Measurements from ENCODE around the gene ATAD3C. TPM values are rescaled to one million over a fixed set of nuclear protein-coding genes. Genes with fewer than 3 reads are reported as not detected.

Gene ATAD3C
- total RNA-seq, 6 experiments from 2014 or later, result 0.09 TPM; not detected in 5

DNA sequence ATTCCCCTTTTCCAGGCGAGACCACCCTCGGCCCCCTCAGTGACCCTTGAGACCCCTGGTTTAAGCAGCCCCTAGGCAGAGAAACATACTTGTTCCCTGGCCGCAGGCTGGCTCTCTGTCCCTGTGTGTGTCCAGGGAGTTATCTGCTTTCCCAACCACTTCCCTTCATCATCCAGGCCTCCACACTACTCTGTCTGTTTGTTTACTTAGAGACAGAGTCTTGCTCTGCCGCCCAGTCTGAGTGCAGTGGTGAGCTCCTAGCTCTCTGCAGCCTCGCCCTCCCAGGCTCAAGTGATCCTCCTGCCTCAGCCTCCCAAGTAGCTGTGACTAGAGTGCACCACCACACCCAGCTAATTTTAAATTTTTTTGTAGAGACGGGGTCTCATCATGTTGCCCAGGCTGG lies 19.8 kb upstream of the ATAD3C start:
- H3K27ac Mint-ChIP-seq, result no peak overlapping the region
- H3K4me1 Mint-ChIP-seq (ENCODE audit: low read depth), result peaks cover 9% of the 10 kb centered on the region; the same call in 1 of the 2 replicates
- TF ChIP-seq, protein P1, sequence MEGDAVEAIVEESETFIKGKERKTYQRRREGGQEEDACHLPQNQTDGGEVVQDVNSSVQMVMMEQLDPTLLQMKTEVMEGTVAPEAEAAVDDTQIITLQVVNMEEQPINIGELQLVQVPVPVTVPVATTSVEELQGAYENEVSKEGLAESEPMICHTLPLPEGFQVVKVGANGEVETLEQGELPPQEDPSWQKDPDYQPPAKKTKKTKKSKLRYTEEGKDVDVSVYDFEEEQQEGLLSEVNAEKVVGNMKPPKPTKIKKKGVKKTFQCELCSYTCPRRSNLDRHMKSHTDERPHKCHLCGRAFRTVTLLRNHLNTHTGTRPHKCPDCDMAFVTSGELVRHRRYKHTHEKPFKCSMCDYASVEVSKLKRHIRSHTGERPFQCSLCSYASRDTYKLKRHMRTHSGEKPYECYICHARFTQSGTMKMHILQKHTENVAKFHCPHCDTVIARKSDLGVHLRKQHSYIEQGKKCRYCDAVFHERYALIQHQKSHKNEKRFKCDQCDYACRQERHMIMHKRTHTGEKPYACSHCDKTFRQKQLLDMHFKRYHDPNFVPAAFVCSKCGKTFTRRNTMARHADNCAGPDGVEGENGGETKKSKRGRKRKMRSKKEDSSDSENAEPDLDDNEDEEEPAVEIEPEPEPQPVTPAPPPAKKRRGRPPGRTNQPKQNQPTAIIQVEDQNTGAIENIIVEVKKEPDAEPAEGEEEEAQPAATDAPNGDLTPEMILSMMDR (IDR thresholded peaks at IDR 0.05), result no peak
- H3K36me3 Mint-ChIP-seq (ENCODE audit: low read depth), result no peaks in the 10 kb centered on the region
- no peak for DNase-seq
- H3K27me3 Mint-ChIP-seq (ENCODE audit: insufficient read depth), result peaks cover 2% of the 10 kb centered on the region; the same call in 1 of the 2 replicates
- H3K4me3 Mint-ChIP-seq, result no peak overlapping the region
- peaks cover 5% of the 10 kb centered on the region for H3K9me3 Mint-ChIP-seq

DNA sequence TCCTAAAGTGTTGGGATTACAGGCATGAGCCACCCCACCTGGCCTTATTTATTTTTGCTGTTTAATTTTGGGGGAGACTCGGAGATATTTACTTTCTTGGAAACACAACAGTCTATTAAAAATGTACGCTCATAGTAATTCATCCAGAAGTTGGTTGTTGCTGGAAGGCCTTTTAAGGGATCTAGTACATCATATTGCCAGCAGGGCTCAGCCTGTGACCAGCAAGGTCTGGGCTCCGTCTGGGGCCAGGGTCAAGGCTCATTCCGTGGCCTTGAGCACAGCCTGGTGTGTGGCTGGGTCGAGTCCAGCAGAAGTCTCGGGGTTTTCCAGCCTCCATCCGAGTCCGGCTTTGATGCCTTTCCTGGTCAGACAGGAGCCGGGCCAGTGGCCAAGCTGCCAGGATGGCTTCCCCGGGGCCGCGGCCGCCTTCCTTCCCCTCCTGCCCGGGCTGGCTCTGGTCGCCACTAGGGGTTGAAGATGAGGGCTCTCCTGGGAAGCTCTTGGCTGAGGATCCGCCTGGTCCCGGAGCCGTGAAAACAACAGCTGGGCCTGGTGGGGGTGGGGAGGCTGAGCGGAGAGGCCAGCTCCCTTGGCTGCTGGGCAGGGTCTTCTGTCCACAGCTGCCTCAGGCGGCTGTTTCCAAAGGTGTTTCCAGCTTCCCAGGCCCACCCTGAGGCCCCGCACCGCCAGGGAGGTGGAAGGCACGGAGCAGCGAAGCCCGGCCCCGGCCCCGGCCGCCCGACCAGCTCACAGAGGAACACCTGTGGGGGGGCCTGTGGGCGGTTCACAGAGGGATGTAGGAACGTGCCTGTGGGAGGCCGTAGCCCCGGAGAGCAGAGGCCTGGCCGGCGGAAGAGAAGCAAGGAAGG lies 19.1 kb upstream of the ATAD3C start:
- H3K27ac Mint-ChIP-seq, result no peak overlapping the region
- peaks cover 5% of the 10 kb centered on the region for H3K9me3 Mint-ChIP-seq
- no peak for DNase-seq
- TF ChIP-seq, protein P1 (IDR thresholded peaks at IDR 0.05), result no peak; the same call in 1 of the 2 replicates
- no peak overlapping the region for H3K4me3 Mint-ChIP-seq
- H3K27me3 Mint-ChIP-seq (ENCODE audit: insufficient read depth), result peaks cover 2% of the 10 kb centered on the region; the same call in 1 of the 2 replicates
- peaks cover 9% of the 10 kb centered on the region; the same call in 1 of the 2 replicates for H3K4me1 Mint-ChIP-seq (ENCODE audit: low read depth)
- no peaks in the 10 kb centered on the region for H3K36me3 Mint-ChIP-seq (ENCODE audit: low read depth)

DNA sequence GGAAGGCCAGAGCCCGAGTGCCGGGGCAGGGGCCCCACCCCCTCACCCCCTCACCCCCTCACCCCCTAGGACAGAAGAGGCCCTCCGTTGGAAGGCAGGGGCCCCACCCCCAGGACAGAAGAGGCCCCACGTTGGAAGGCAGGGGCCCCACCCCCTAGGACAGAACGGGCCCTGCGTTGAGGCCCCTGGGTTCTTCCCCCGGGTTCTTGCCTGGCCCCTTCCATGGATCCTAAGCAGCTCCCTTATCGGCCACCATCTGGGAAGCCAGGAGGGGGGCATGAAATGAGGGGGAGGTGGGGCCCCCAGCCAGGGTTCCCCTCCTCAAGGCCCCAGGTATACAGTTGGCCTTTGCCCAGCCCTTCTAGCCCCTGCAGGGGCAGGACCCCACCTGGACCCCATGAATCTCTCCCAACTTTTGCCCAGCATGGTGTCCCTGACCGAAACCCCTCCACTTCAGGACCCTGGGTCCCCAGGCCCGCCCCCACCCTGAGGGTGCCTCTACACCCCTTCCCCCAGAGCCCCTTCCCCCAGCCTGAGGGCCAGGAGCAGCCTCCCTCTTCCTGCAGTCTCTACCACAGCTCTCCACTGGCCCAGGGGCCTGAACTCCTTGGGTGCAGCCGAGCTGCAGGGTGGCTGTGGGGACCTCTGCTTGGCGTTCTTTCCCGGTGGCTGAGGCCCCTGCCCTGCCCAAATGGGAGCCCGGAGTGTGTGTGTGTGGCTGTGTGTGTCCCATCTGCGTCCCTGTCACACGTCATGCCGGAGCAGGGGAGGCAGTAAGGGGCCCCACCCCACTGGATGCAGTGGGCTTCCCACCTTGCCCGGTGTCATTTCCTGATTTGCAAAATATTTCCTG lies 18.3 kb upstream of the ATAD3C start:
- TF ChIP-seq, protein P1 (IDR thresholded peaks at IDR 0.05), result no peak
- Mint-ChIP-seq H3K9me3 (peaks cover 5% of the 10 kb centered on the region), H3K27ac (no peak overlapping the region), H3K4me1 (ENCODE audit: low read depth) (peaks cover 9% of the 10 kb centered on the region; the same call in 1 of the 2 replicates), H3K4me3 (no peak overlapping the region), H3K36me3 (ENCODE audit: low read depth) (no peaks in the 10 kb centered on the region), H3K27me3 (ENCODE audit: insufficient read depth) (peaks cover 3% of the 10 kb centered on the region; the same call in 1 of the 2 replicates)
- DNase-seq, result no peak

DNA sequence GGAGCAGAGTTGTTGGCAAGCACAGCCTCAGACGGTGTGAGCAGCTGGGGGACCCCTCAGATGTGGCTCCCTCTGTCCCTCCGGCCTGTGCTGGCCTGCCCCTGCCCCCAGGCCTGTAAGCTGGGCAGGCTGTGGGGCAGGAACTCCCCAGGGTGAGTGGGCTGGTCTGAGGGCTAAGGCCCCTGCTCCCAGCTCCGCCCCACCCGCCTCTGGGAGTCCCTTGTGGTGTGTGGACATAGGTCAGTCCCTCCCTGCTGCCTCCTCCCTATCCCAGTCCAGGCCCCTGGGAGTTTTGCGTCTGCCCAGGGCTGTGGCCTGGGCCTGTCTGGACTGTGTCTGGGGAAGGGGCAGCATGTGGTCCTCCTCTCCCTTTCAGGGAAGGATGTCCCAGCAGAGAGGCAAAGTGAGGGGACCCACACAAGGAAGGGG lies 17.6 kb upstream of the ATAD3C start:
- Mint-ChIP-seq H3K9me3 (peaks cover 5% of the 10 kb centered on the region), H3K36me3 (ENCODE audit: low read depth) (no peaks in the 10 kb centered on the region), H3K27me3 (ENCODE audit: insufficient read depth) (peaks cover 6% of the 10 kb centered on the region; the same call in 1 of the 2 replicates), H3K27ac (no peak overlapping the region), H3K4me3 (no peak overlapping the region), H3K4me1 (ENCODE audit: low read depth) (peaks cover 9% of the 10 kb centered on the region; the same call in 1 of the 2 replicates)
- no peak for DNase-seq
- TF ChIP-seq, protein P1 (IDR thresholded peaks at IDR 0.05), result no peak

DNA sequence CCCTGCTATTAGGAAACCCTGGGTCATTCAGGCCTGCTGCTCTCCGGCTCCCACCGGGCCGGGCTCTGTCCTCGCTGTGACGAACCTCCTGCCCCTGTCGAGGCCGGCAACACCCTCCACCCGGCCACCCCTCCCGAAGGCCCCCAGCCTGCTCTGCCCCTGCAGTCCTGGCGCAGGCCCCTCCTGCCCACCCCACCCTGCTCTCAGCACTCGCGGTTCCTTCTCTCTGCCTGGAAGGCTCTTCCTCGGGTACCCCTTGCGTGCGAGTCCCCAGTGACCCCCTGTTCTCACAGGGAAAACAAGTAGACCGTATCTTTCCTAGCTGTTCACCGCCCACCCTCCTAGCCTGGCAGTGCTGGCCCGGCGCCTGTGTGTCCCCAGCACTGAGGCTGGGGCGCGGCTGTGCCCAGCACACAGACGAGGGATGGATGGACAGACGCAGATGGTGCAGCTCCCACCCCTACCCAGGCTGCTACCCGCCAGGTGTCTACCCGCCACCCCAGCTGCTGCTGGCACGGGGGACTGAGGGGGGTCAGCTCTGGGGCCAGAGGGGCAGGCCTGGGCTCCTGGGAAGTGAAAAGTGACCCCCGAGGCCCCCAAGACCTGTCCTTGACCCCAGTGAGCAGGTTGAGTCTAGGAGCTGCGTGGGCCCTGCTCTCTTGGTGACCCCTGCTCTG lies 17.1 kb upstream of the ATAD3C start:
- Mint-ChIP-seq H3K27me3 (ENCODE audit: insufficient read depth) (peaks cover 6% of the 10 kb centered on the region; the same call in 1 of the 2 replicates), H3K27ac (no peak overlapping the region), H3K9me3 (peaks cover 5% of the 10 kb centered on the region), H3K36me3 (ENCODE audit: low read depth) (no peaks in the 10 kb centered on the region), H3K4me3 (no peak overlapping the region), H3K4me1 (ENCODE audit: low read depth) (peaks cover 9% of the 10 kb centered on the region; the same call in 1 of the 2 replicates)
- TF ChIP-seq, protein P1 (IDR thresholded peaks at IDR 0.05), result no peak
- DNase-seq, result no peak
